ENCODE measurements around the gene GRAP2.

GRAP2 gene

GRCh38 chr22:39994041-39994565, 93.2 kb downstream of the GRAP2 start:
- DNase-seq (ENCODE audit: low read depth) = no peak

- no peak for DNase-seq (ENCODE audit: low read depth)
These were observed 93.9 kb downstream of the GRAP2 start, which contains the start of gene FAM83F for GRCh38 chr22:39994566-39995392. TSS of gene FAM83F (plus strand) at chr22:39994954. CDS start at chr22:39995043, 89 bp downstream.

GRCh38 chr22:39995393-39996252, 94.7 kb downstream of the GRAP2 start:
- DNase-seq (ENCODE audit: low read depth) = no peak

GRCh38 chr22:39996732-39997131, 95.8 kb downstream of the GRAP2 start:
- no peak for DNase-seq (ENCODE audit: low read depth)

- DNase-seq (ENCODE audit: low read depth) = no peak
These were observed 96.5 kb downstream of the GRAP2 start for GRCh38 chr22:39997421-39997820.

- no peak for DNase-seq (ENCODE audit: low read depth)
These were observed 97.2 kb downstream of the GRAP2 start for GRCh38 chr22:39997939-39998726.

GRCh38 chr22:39999144-39999757, 98.4 kb downstream of the GRAP2 start:
- DNase-seq (ENCODE audit: low read depth) = no peak

GRCh38 chr22:40000171-40000570, 99.3 kb downstream of the GRAP2 start:
- DNase-seq (ENCODE audit: low read depth) = no peak

GRCh38 chr22:40001106-40001505, 100.2 kb downstream of the GRAP2 start:
- no peak for DNase-seq (ENCODE audit: low read depth)

GRCh38 chr22:40001800-40002577, 101.1 kb downstream of the GRAP2 start:
- no peak for DNase-seq (ENCODE audit: low read depth)

- no peak for DNase-seq (ENCODE audit: low read depth)
These were observed 102.2 kb downstream of the GRAP2 start for GRCh38 chr22:40002935-40003715.

GRCh38 chr22:40004836-40005235, 104.0 kb downstream of the GRAP2 start:
- DNase-seq (ENCODE audit: low read depth) = no peak

- DNase-seq (ENCODE audit: low read depth) = no peak
These were observed 105.8 kb downstream of the GRAP2 start for GRCh38 chr22:40006641-40007040.

GRCh38 chr22:40007853-40008710, 107.2 kb downstream of the GRAP2 start:
- DNase-seq (ENCODE audit: low read depth) = no peak

- DNase-seq (ENCODE audit: low read depth) = no peak
These were observed 107.9 kb downstream of the GRAP2 start for GRCh38 chr22:40008726-40009291.

GRCh38 chr22:40009292-40009774, 108.4 kb downstream of the GRAP2 start:
- DNase-seq (ENCODE audit: low read depth) = no peak

- DNase-seq (ENCODE audit: low read depth) = no peak
These were observed 109.2 kb downstream of the GRAP2 start for GRCh38 chr22:40009951-40010671.

GRCh38 chr22:40010746-40011145, 109.9 kb downstream of the GRAP2 start:
- no peak for DNase-seq (ENCODE audit: low read depth)

Measured in stromal cell of bone marrow (primary cell).